ENCODE measurements around the gene TOMM7.

TOMM7 gene

DNA sequence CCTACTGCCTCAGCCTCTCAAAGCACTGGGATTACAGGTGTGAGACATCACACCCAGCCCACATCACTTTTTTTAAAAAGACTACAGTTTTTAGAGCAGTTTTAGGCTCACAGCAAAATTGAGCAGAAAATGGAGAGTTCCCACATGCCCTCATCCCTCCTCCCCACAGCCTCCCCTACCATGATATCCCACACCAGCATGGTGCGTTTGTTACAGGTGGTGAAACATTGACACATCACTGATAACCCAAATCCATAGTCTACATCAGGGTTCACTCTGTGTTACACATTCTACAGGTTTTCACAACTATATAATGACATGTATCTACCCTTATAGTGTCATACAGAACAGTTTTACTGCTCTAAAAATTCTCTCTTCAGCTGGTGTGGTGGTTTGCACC is 24.3 kb upstream of the TOMM7 start:
- H3K4me2 ChIP-seq (ENCODE audit: low read depth, low read length, poor library complexity, severe bottlenecking), result no peak overlapping the region

DNA sequence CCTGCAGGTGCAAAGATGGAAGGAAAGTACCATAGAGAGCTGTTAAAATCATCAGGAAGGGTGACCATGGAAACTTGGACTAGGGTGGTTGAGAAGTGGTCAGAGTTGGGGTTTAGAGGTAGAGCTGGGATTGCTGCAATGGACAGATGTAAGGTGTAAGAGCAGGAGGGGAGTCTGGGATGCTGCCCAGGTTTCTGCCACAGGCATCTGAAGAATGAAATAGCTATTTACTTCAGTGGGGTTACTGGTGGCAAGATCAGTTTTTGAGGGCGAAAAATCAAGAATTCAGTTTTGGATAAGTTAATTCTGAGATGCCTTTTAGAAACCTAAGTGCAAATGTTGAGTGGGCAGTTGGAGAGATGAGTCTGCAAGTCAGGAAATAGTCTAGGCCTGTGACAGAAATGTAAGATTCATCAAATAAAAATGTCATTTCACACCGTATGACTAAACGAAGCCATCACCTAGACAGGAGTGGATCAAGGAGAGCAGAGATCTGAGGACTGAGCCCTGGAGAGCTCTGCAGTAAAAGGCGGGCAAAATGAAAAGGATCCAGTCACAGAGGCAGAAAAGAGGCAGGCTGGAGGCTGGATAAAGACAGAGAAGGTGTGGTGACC is 22.7 kb upstream of the TOMM7 start:
- Histone ChIP-seq H2AFZ (ENCODE audit: low read length) (no peak overlapping the region), H3K4me2 (ENCODE audit: low read depth, low read length, poor library complexity, severe bottlenecking) (no peak overlapping the region), H4K20me1 (ENCODE audit: insufficient read depth, low read length, poor library complexity, severe bottlenecking) (no peaks in the 10 kb centered on the region), H3K9me2 (replicated peaks; ENCODE audit: low read depth, low read length) (no peaks in the 10 kb centered on the region), H3K9ac (ENCODE audit: low read depth, low read length, poor library complexity, severe bottlenecking) (no peak overlapping the region), H3K4me3 (ENCODE audit: low read length, poor library complexity, severe bottlenecking) (no peak overlapping the region), H3K36me3 (ENCODE audit: insufficient read depth, low read length) (no peaks in the 10 kb centered on the region), H3F3A (ENCODE audit: low read depth) (no peaks in the 10 kb centered on the region), H3K79me2 (ENCODE audit: insufficient read depth, low read length) (no peaks in the 10 kb centered on the region), H3K27me3 (ENCODE audit: insufficient read depth, low read length, poor library complexity, severe bottlenecking) (no peaks in the 10 kb centered on the region), H3K9me3 (ENCODE audit: insufficient read depth, low read depth, low read length) (no peaks in the 10 kb centered on the region), H3K4me1 (ENCODE audit: insufficient read depth, low read length, poor library complexity, severe bottlenecking) (no peaks in the 10 kb centered on the region)
- no peak for TF ChIP-seq CTCF (conservative IDR thresholded peaks at IDR 0.05; ENCODE audit: low read length)

More for the DNA sequence above, 24.3 kb upstream of the TOMM7 start:
- H3K4me1 ChIP-seq (ENCODE audit: insufficient read depth, low read length, poor library complexity, severe bottlenecking), result no peaks in the 10 kb centered on the region
- H3K79me2 ChIP-seq (ENCODE audit: insufficient read depth, low read length), result no peaks in the 10 kb centered on the region
- no peaks in the 10 kb centered on the region for H3K36me3 ChIP-seq (ENCODE audit: insufficient read depth, low read length)
- H3K9me3 ChIP-seq (ENCODE audit: insufficient read depth, low read depth, low read length), result no peaks in the 10 kb centered on the region
- no peak overlapping the region for H3K9ac ChIP-seq (ENCODE audit: low read depth, low read length, poor library complexity, severe bottlenecking)
- no peaks in the 10 kb centered on the region for H3K27me3 ChIP-seq (ENCODE audit: insufficient read depth, low read length, poor library complexity, severe bottlenecking)
- no peaks in the 10 kb centered on the region for H3K9me2 ChIP-seq (replicated peaks; ENCODE audit: low read depth, low read length)
- H3F3A ChIP-seq (ENCODE audit: low read depth), result no peaks in the 10 kb centered on the region
- no peak overlapping the region for H2AFZ ChIP-seq (ENCODE audit: low read length)
- TF ChIP-seq CTCF (conservative IDR thresholded peaks at IDR 0.05; ENCODE audit: low read length), result no peak
- TF ChIP-seq EZH2phosphoT487 (IDR thresholded peaks at IDR 0.05; ENCODE audit: borderline replicate concordance), result no peak
- no peaks in the 10 kb centered on the region for H4K20me1 ChIP-seq (ENCODE audit: insufficient read depth, low read length, poor library complexity, severe bottlenecking)
- no peak overlapping the region for H3K4me3 ChIP-seq (ENCODE audit: low read length, poor library complexity, severe bottlenecking)

DNA sequence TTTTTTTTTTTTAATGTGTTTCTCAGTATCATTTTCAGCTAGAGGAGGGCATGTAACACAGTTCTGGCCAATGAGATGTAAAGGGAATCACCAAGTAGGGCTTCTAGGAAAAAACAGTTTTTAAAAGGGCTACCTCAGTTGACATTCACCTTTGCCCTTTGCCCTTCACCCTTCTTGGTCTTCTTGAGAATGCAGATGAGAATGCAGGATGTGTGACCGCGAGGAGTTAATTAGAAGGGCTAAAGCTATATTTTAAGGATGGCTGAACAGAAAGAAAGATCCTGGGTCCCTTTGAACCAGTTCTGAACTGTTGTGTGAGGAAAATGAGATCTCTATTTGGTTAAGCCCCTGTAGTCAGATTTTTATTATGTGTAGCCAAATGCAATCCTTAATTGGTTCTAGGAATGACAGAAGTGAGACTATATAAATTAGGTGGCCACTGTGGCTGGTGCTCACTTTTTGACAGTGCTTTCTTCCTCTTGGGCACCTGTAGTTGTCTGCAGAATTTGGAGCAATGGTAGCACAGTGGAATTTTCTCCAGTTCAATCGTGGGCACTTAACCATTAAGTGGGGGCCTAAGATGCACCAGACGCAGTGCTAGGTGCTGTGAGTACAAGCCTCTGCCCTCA is 21.1 kb upstream of the TOMM7 start:
- H3K9me2 ChIP-seq (replicated peaks; ENCODE audit: low read depth, low read length), result no peaks in the 10 kb centered on the region
- H3K9me3 ChIP-seq (ENCODE audit: insufficient read depth, low read depth, low read length), result no peaks in the 10 kb centered on the region
- H3K9ac ChIP-seq (ENCODE audit: low read depth, low read length, poor library complexity, severe bottlenecking), result no peak overlapping the region
- TF ChIP-seq EZH2phosphoT487 (IDR thresholded peaks at IDR 0.05; ENCODE audit: borderline replicate concordance) (no peak), CTCF (conservative IDR thresholded peaks at IDR 0.05; ENCODE audit: low read length) (no peak)
- H4K20me1 ChIP-seq (ENCODE audit: insufficient read depth, low read length, poor library complexity, severe bottlenecking), result no peaks in the 10 kb centered on the region
- no peak overlapping the region for H3K4me3 ChIP-seq (ENCODE audit: low read length, poor library complexity, severe bottlenecking)
- H3F3A ChIP-seq (ENCODE audit: low read depth), result no peaks in the 10 kb centered on the region
- H3K4me2 ChIP-seq (ENCODE audit: low read depth, low read length, poor library complexity, severe bottlenecking), result no peak overlapping the region
- H3K79me2 ChIP-seq (ENCODE audit: insufficient read depth, low read length), result no peaks in the 10 kb centered on the region
- H3K36me3 ChIP-seq (ENCODE audit: insufficient read depth, low read length), result no peaks in the 10 kb centered on the region
- no peaks in the 10 kb centered on the region for H3K27me3 ChIP-seq (ENCODE audit: insufficient read depth, low read length, poor library complexity, severe bottlenecking)
- no peaks in the 10 kb centered on the region for H3K4me1 ChIP-seq (ENCODE audit: insufficient read depth, low read length, poor library complexity, severe bottlenecking)
- peak overlapping the region; percentile 58; the same call in 1 of the 2 replicates for H2AFZ ChIP-seq (ENCODE audit: low read length)
